ENCODE measurements around the gene CEP128.
"Not testable (repeated sequence)": the region's sequence is repeated elsewhere in the genome, so short reads cannot be mapped to it uniquely, and the experiment has no call there.

CEP128 gene

GRCh38 chr14:80953211-80953610 lies 11.7 kb upstream of the CEP128 start:
- not testable (repeated sequence) for DNase-seq (ENCODE audit: low spot score)

- DNase-seq (ENCODE audit: low spot score) = no peak
These were observed 10.0 kb upstream of the CEP128 start for GRCh38 chr14:80951491-80951890.

- no peak for DNase-seq (ENCODE audit: low spot score)
These were observed 6.8 kb upstream of the CEP128 start for GRCh38 chr14:80948291-80948690.

- no peak for DNase-seq (ENCODE audit: low spot score)
These were observed 5.3 kb upstream of the CEP128 start for GRCh38 chr14:80946797-80947196.

- DNase-seq (ENCODE audit: low spot score) = no peak
These were observed 4.6 kb upstream of the CEP128 start for GRCh38 chr14:80946187-80946586.

GRCh38 chr14:80944861-80945617 lies 3.5 kb upstream of the CEP128 start:
- DNase-seq (ENCODE audit: low spot score) = no peak

GRCh38 chr14:80942191-80942600 lies 658 bp upstream of the CEP128 start:
- DNase-seq (ENCODE audit: low spot score) = no peak

- no peak for DNase-seq (ENCODE audit: low spot score)
These were observed 1.4 kb downstream of the CEP128 start for GRCh38 chr14:80940146-80940545.

- DNase-seq (ENCODE audit: low spot score) = no peak
These were observed 7.9 kb downstream of the CEP128 start for GRCh38 chr14:80933686-80934085.

- no peak for DNase-seq (ENCODE audit: low spot score)
These were observed 8.3 kb downstream of the CEP128 start for GRCh38 chr14:80933282-80933681.

GRCh38 chr14:80930836-80931389 lies 10.6 kb downstream of the CEP128 start:
- DNase-seq (ENCODE audit: low spot score) = no peak

- DNase-seq (ENCODE audit: low spot score) = no peak
These were observed 11.4 kb downstream of the CEP128 start for GRCh38 chr14:80930095-80930494.

GRCh38 chr14:80927083-80927989 lies 14.2 kb downstream of the CEP128 start:
- DNase-seq (ENCODE audit: low spot score) = no peak

- DNase-seq (ENCODE audit: low spot score) = no peak
These were observed 15.0 kb downstream of the CEP128 start for GRCh38 chr14:80926397-80927082.

- DNase-seq (ENCODE audit: low spot score) = no peak
These were observed 17.0 kb downstream of the CEP128 start for GRCh38 chr14:80924365-80925103.

- no peak for DNase-seq (ENCODE audit: low spot score)
These were observed 18.2 kb downstream of the CEP128 start for GRCh38 chr14:80923368-80923767.

- DNase-seq (ENCODE audit: low spot score) = no peak
These were observed 21.9 kb downstream of the CEP128 start for GRCh38 chr14:80919622-80920021.

GRCh38 chr14:80912013-80912412 lies 29.5 kb downstream of the CEP128 start:
- DNase-seq (ENCODE audit: low spot score) = not testable (repeated sequence)

- no peak for DNase-seq (ENCODE audit: low spot score)
These were observed 34.6 kb downstream of the CEP128 start for GRCh38 chr14:80906946-80907345.

GRCh38 chr14:80906336-80906735 lies 35.2 kb downstream of the CEP128 start:
- DNase-seq (ENCODE audit: low spot score) = no peak

- no peak for DNase-seq (ENCODE audit: low spot score)
These were observed 38.9 kb downstream of the CEP128 start for GRCh38 chr14:80902608-80903007.
